Measurements from ENCODE around the gene SERTM1.

SERTM1 gene

GRCh38 chr13:36673838-36674326 is at the start of gene SERTM1:
TSS of gene SERTM1 (plus strand) at chr13:36674020. CDS start at chr13:36695079, 21,059 bp downstream.
- DNase-seq = peak; percentile 74

DNA sequence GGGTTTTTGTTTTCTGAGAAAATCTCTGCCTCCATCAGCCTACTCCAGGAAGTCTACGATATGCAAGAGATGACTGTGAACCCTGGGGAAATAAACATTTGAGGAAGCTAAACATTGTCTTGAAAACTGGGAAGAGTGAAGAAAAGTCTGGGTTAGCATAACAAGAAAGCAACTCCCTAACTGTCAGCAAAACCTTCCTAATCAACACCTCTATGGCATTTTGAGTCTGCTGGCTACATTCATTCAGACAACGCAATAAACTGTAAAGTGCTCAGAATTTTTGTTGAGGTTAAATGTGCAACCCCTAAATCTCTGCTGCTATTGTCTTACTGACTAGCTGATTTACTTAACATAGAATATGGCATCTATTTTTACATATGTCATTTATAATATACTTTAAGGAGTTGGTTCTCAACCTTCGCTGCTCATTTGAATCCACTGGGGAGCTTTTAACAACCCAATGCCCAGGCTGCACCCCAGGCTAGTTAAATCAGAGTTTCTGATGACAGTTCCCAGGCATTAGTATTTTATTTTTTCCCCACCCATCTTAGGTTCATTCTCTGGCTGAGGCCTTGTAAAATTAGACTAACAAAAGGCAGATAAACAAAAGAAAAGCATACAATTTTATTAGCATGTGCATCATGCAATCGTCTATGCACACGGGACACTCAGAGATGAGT is 45.3 kb upstream of the SERTM1 start:
- no peak for DNase-seq

GRCh38 chr13:36629057-36629385 is 44.8 kb upstream of the SERTM1 start:
- DNase-seq = no peak

- no peak for DNase-seq
Measured at GRCh38 chr13:36630181-36630803, 43.5 kb upstream of the SERTM1 start.

- no peak for DNase-seq
Measured at GRCh38 chr13:36639610-36640009, 34.2 kb upstream of the SERTM1 start.

- no peak for DNase-seq
Measured at GRCh38 chr13:36650611-36651010, 23.2 kb upstream of the SERTM1 start.

GRCh38 chr13:36665630-36666029 is 8.2 kb upstream of the SERTM1 start:
- peak; percentile 60 for DNase-seq

GRCh38 chr13:36666477-36667229 is 7.2 kb upstream of the SERTM1 start:
- DNase-seq = peak; percentile 59

DNA sequence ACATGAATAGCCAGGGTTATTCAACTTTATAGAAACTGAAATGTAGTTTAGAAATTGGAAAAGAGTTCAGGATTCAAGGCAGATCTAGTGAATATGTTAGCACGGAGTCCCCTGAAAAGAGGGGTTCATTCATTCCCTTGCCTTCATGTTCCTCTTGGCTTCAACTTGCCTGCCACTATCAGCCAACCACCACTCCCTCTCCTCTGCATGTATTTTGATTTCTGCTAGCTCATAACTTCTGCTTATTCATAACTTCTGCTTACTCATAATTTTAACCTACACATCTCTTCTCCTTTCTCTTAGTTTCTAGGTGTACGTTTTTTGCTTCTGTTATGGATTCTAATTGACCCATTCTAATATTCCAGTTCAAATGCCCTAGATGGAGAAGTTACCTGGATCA is 5.5 kb upstream of the SERTM1 start:
- DNase-seq = no peak

GRCh38 chr13:36673352-36673751 is 468 bp upstream of the SERTM1 start:
- peak; percentile 30 for DNase-seq

DNA sequence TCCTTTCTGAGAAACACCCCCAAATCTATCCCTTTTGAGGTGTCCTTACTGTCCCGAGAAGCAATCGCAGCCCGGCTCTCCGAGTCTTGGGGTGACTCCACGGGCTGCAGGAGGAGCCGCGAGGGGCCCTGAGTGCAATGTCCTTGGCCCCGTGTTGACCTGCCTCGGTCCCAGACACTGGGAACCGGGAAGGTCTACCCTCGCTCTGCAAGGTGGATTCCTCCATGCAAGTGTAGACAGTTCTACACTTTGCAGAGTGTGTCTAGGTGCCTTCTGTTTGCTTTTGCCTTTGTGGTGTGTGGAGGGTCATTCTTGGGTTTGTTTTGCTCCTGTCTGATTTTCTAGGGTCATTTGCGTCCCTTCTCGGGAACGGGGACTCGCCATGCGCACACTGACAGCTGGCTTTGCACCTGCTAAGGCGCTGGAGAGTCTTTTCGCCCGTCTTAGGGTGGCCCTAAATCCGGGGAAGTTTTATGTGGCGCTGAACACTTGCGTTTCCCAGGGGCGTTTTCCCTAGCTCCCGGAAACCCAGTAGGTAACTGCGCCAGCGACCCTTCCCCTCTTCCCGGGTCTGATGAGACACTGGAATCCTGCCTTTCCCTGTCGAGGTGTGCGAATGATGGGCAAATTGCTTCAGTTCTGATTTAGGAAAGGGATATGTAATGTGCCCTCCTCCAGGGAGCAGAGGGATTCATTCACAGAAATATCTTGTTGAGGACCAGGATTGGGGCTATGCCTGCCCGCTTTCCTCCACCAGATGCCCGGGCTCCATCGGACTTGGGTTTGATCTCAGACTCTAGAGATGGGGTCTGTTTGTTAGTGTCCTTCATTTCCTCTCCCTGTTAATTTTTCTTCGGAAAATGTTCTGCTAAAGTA is 755 bp downstream of the SERTM1 start:
- peak; percentile 59 for DNase-seq

GRCh38 chr13:36675213-36675536 is 1.4 kb downstream of the SERTM1 start:
- DNase-seq = no peak

GRCh38 chr13:36680913-36681312 is 7.1 kb downstream of the SERTM1 start:
- no peak for DNase-seq

- DNase-seq = no peak
Measured at GRCh38 chr13:36681894-36682624, 8.2 kb downstream of the SERTM1 start.

GRCh38 chr13:36683701-36684100 is 9.9 kb downstream of the SERTM1 start:
- no peak for DNase-seq

- peak; percentile 10 for DNase-seq
Measured at GRCh38 chr13:36685927-36686326, 12.1 kb downstream of the SERTM1 start.

DNA sequence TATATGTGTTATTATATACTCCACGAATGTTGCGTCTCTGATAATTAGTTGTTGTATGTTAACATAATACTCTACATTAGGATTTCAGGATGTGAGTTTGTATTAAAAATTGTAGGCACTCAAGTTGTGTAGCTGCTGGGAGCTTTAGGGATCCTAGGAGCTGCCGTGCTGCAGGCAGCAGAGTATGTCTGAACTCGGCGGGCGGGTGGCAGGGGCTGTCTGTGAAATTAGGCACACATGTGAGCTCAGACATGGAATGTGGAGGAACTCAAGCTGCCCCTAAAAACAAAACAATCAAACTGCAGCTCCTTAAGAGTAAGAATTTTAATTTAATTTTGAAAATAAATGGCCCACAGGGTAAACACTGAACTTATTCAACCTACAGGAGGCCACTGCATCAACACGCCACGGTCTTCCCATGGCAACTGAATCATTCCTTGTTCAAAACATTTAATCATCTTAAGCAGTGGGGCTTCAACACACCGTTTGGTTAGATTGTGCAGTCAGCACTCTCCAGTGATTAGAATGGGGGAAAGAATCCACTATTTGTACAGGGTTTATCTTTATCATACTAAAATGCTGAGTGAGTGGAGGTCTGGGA is 22.7 kb downstream of the SERTM1 start:
- DNase-seq = no peak

GRCh38 chr13:36700170-36700569 is 26.4 kb downstream of the SERTM1 start:
- no peak for DNase-seq

DNA sequence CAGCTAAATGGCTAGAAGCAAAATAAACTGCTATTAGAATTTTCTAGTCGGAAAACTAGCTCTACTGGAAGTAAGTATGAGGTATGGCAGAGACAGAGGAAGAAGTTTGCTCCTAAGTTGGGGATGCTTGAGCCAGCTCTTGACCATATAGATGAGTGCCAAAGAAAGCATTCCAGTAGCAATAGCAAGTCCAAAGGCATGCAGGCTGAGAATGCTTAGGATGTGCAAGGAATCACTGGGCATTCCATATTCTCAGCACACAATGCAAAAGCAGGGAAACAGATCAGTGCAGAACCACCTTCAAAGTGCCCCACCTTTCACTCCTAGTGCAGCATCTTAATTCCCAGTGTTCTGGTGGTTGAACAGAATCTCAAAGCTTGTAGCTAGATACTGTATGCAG is 32.9 kb downstream of the SERTM1 start:
- DNase-seq = no peak

DNA sequence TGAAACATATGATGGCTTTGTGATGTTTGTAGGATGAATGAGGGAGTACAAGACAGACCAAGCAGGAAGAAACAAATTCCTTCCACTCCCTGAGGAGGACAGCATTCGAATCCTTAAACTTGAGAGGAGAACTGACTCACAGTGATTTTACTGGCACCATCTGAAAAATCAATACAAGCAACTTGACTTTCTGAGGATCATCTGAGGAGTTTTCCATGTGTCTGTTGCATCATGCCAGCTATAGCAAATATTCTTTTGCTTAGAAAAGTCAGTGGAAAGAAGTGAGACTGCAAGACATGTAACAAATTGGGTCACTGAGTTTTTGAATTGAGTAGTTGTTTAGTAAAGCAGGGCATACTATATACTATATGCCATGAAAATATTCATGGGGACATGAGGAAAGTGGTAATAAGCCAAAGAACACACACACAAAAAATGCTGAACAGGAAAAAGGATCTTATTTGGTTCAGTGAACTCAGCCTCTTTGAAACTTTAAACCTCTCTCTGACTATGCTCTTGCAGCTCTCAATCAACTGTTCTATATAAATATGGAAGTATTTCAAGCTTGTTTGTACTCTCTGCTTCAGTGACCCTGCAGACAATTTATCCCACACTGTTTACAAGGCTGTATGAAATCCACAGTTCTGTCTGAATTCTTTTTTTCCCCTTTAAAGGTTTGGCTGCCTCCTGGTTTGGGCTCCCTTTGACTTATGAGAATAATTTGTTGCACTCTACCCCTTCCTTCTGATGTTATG is 35.5 kb downstream of the SERTM1 start:
- peak; percentile 59 for DNase-seq

DNA sequence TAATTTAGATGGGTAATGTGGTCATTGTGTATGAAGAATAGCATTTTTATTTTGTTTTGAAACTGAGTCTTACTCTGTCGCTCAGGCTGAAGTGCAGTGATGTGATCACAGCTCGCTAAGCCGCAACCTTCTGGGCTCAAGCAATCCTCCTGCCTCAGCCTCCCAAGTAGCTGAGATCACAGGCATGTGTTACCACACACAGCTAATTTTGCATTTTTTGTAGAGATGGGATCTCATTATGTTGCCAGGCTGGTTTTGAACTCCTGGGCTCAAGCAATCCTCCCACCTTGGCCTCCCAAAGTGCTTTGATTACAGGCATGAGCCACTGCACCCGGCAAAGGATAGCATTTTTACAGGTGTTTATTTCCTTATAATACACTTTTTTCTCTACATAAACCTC is 36.6 kb downstream of the SERTM1 start:
- no peak for DNase-seq
